Esophagus muscularis mucosa (tissue), 4 donors: ENCODE data around the gene PDLIM5. TPM values are rescaled to one million over a fixed set of nuclear protein-coding genes. Genes with fewer than 3 reads are reported as not detected.

Source experiments
- DNase-seq: peaks from one replicate; pipeline ENCODE4 v3.0.0-alpha.2; 2017; ENCODE audit errors: extremely low spot score
- H3K27ac ChIP-seq, 4 donors: fragments of 200-600 bp; sonication (generic); replicated peaks in 1 of 4; 1 replicate in 3 of 4; 2 replicates in 1 of 4; pipeline ENCODE4 v1.5.1; 2016 to 2019; ENCODE audit warnings: mild to moderate bottlenecking in 1 of 4
- H3K27me3 ChIP-seq, 4 donors: fragments of 200-600 bp; sonication (generic); one replicate each; pipeline versions ENCODE4 v1.5.1 to v1.6.0; 2016 to 2019
- H3K36me3 ChIP-seq, 4 donors: fragments of 200-600 bp; sonication (generic); one replicate each; pipeline ENCODE4 v1.5.1; 2016 to 2019
- H3K4me1 ChIP-seq, 4 donors: fragments of 200-600 bp; sonication (generic); one replicate each; pipeline ENCODE4 v1.5.1; 2016 to 2019
- H3K4me3 ChIP-seq, 4 donors: fragments of 200-600 bp; sonication (generic); 1 replicate in 2 of 4; 2 replicates in 2 of 4; pipeline ENCODE4 v1.5.1; 2016 to 2019; ENCODE audit warnings: mild to moderate bottlenecking in 4 of 4, moderate library complexity in 1 of 4
- H3K9me3 ChIP-seq, 4 donors: fragments of 200-600 bp; sonication (generic); 1 replicate in 3 of 4; 2 replicates in 1 of 4; pipeline ENCODE4 v1.5.1; 2016 to 2019
- EP300 ChIP-seq: sonication (generic); formaldehyde crosslinking; IDR thresholded peaks from one replicate; pipeline ENCODE4 v1.6.1; 2017; ENCODE audit warnings: antibody characterized with exemption
- POLR2A ChIP-seq: fragments of 450-650 bp; IDR thresholded peaks from one replicate; pipeline ENCODE4 v1.6.1; 2017; ENCODE audit warnings: antibody characterized with exemption, moderate library complexity, mild to moderate bottlenecking, low read depth
- POLR2AphosphoS5 ChIP-seq, 2 donors: sonication (generic); formaldehyde crosslinking; IDR thresholded peaks; one replicate each; pipeline ENCODE4 v1.6.1; 2017; ENCODE audit warnings: antibody characterized with exemption in 2 of 2
- WGBS: methylation state at CpG from one replicate; pipeline ENCODE4 v1.1.5; 2018; 5-methylcytosine and 5-hydroxymethylcytosine counted together
- intact Hi-C: fragments of 100-400 bp; cut with DNase I; formaldehyde crosslinking; loops from one replicate; pipeline ENCODE4 v1.15.1; 2023
- total RNA-seq, 4 donors: library from RNA; depleted of rRNA; stranded (reverse); fragments of >200 nt; gene quantifications; one replicate each; pipeline versions ENCODE4 v1.1.0 to v1.2.1, GENCODE V29; 2016
- TF ChIP-seq, protein P1 (sequence below), 3 experiments: fragments of 200-600 bp in 2 of 3; fragments of 450-650 bp in 1 of 3; sonication (generic) in 2 of 3; IDR thresholded peaks; one replicate each; pipeline ENCODE4 v1.5.1; 2017 to 2019; ENCODE audit warnings: antibody characterized with exemption in 3 of 3, mild to moderate bottlenecking in 2 of 3, moderate library complexity in 1 of 3

The PDLIM5 gene
- total RNA-seq, 4 donors from 2014 or later, result 138 to 160 (median 146) TPM

DNA sequence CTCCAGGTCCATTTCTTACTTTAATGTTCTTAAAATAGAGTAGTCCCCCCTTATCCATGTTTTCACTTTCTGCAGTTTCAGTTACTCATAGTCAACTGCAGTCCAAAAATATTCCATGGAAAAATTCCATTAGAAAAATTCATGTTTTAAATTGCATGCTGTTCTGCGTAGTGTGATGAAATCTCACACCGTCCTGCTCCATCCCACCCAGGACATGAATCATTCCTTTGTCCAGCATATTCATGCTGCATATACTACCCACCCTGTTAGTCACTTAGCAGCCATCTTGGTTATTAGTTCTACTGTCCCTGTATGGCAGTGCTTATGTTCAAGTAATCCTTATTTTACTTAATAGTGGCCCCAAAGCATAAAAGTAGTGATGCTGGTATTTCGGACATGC is 5.4 kb upstream of the PDLIM5 start:
- Histone ChIP-seq H3K4me3 (no peak overlapping the region), H3K36me3 (no peaks in the 10 kb centered on the region), H3K27me3 (no peaks in the 10 kb centered on the region), H3K9me3 (no peaks in the 10 kb centered on the region), H3K27ac (no peak overlapping the region), H3K4me1 (peaks cover 5 to 9% (median 7%) of the 10 kb centered on the region in 4 donors)
- no peak for DNase-seq
- intact Hi-C loops, result no loop called here
- TF ChIP-seq POLR2AphosphoS5 (IDR thresholded peaks at IDR 0.05) (no peak), POLR2A (no peak), EP300 (no peak)
- TF ChIP-seq, protein P1, sequence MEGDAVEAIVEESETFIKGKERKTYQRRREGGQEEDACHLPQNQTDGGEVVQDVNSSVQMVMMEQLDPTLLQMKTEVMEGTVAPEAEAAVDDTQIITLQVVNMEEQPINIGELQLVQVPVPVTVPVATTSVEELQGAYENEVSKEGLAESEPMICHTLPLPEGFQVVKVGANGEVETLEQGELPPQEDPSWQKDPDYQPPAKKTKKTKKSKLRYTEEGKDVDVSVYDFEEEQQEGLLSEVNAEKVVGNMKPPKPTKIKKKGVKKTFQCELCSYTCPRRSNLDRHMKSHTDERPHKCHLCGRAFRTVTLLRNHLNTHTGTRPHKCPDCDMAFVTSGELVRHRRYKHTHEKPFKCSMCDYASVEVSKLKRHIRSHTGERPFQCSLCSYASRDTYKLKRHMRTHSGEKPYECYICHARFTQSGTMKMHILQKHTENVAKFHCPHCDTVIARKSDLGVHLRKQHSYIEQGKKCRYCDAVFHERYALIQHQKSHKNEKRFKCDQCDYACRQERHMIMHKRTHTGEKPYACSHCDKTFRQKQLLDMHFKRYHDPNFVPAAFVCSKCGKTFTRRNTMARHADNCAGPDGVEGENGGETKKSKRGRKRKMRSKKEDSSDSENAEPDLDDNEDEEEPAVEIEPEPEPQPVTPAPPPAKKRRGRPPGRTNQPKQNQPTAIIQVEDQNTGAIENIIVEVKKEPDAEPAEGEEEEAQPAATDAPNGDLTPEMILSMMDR (IDR thresholded peaks at IDR 0.05), result no peak
- WGBS, result 71% methylated on average over 3 of the region's 3 CpGs

DNA sequence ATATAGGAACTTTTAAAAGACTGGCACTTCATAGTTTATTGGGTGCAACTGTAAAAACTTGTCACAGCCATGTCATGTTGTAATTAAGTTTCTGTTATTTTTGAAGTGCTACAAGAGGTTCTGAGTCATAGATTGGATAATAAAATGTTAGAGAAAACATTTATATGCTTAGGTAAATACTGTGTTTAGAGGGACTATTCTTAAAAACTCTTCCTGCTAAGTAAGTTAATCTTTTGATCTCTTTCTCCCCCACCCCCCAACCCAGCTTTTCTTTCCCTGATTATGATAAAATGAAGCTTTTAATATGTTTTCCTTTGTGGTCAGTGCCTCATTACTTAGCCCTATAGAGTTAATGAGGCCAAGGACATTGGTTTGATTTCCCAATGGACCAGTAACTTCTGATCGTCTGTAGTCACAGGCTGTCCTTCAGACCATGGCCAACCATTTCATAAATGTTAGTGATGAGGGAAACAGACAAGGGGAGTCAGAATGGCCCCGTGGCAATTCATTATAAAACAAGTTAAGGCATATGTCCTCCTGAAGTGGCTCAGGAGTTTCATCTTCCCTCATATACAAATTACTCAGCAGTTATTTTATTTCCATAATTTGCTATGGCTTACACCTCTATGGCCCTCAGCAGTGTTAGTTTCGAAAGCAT is 3.9 kb upstream of the PDLIM5 start:
- Histone ChIP-seq H3K4me1 (peaks cover 5 to 9% (median 7%) of the 10 kb centered on the region in 4 donors), H3K4me3 (no peak overlapping the region), H3K27ac (no peak overlapping the region), H3K36me3 (no peaks in the 10 kb centered on the region), H3K9me3 (no peaks in the 10 kb centered on the region), H3K27me3 (no peaks in the 10 kb centered on the region)
- TF ChIP-seq EP300 (no peak), POLR2AphosphoS5 (IDR thresholded peaks at IDR 0.05) (no peak), POLR2A (no peak)
- TF ChIP-seq, protein P1 (IDR thresholded peaks at IDR 0.05), result no peak
- WGBS, result 93% methylated on average over 3 of the region's 3 CpGs
- intact Hi-C loops, result no loop called here
- DNase-seq, result no peak

DNA sequence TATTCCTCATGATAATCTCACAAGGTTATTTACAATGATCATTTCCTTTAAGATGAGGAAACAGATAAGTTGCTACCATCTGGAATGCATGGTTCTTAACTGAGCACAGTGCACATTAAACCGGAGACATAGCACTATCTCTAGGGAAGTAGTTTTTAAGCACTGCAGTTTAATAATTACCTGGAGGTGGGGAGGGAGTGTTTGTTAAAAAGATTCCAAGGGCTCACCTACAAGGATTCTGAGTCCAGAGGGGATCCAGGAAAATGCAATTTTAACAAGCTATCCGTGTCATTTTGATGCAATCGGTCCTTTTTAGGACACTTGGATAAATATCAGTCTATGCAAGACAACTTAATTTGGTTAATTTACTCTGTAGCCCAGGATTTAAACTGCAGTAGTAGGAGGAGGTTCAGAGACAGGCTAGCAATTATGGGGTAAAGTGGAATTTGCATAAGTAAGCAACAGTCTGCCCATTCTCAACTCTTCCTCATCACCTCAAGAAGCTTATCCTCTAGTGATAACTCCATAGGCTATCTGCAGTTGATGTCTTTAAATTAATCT is 2.8 kb upstream of the PDLIM5 start:
- no peaks in the 10 kb centered on the region for H3K36me3 ChIP-seq
- H3K27me3 ChIP-seq, result no peaks in the 10 kb centered on the region
- DNase-seq, result no peak
- no peaks in the 10 kb centered on the region for H3K9me3 ChIP-seq
- H3K27ac ChIP-seq, result no peak overlapping the region
- intact Hi-C loops, result no loop called here
- no peak overlapping the region for H3K4me3 ChIP-seq
- H3K4me1 ChIP-seq, result peaks cover 9 to 19% (median 13%) of the 10 kb centered on the region in 4 donors
- TF ChIP-seq POLR2A (no peak), POLR2AphosphoS5 (IDR thresholded peaks at IDR 0.05) (no peak), EP300 (no peak)
- TF ChIP-seq, protein P1 (IDR thresholded peaks at IDR 0.05), result no peak
- WGBS, result 94% methylated on average over 3 of the region's 3 CpGs

DNA sequence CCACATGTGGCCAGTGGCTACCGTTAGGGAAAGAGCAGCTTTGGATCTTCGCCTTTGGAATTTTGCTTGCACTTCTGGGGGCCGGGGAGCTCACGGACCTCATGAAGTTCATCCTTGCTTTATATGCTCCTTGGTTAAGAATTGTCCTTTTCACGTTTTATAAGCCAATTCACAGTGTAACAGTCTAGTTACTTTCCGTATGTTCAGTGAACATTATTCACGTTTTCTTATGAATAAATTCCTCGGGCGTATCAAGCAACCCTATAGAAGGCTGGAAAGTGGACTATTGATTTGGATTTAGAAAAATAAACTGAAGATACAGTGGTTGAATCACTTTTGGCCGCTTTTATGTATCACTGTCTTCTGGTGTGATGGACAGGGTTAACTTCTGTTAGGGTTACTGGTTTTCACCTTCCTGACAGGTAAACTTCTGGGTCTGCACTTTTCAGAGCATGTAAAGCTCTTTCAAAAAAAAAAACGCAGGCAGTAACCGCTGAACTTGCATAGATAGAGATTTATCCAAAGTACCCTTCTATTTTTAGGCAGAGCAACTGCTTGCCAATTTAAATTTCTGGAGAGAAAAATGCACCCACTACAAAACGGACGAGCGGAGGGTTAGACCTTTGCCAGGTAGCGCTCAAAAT is 569 bp upstream of the PDLIM5 start:
- Histone ChIP-seq H3K4me3 (peak overlapping the region; percentile 83 to 98 (median 92)), H3K27me3 (no peaks in the 10 kb centered on the region), H3K4me1 (peaks cover 9 to 42% (median 36%) of the 10 kb centered on the region in 4 donors), H3K9me3 (no peaks in the 10 kb centered on the region), H3K27ac (peak overlapping the region; percentile 98 to 99 (median 98)), H3K36me3 (peaks cover 0 to 10% (median 4%) of the 10 kb centered on the region in 4 donors)
- 11% methylated on average over 16 of the region's 16 CpGs for WGBS
- intact Hi-C loops, result loop anchor here (5.0 kb wide), 2 partner anchors 39 to 131 kb away; no protein-coding TSS in a partner anchor
- TF ChIP-seq, protein P1 (IDR thresholded peaks at IDR 0.05), result no peak
- no peak for TF ChIP-seq POLR2AphosphoS5 (IDR thresholded peaks at IDR 0.05)
- TF ChIP-seq EP300, result no peak
- no peak for TF ChIP-seq POLR2A
- no peak for DNase-seq
